K562 (cell line): ENCODE measurements around the gene GNG7. TPM values are rescaled to one million over a fixed set of nuclear protein-coding genes. Genes with fewer than 3 reads are reported as not detected.
A peak's percentile ranks its signal among the peaks of the same experiment; 100 is the strongest.

ENCODE experiments used
- ATAC-seq: fragments of 200-7000 bp; cut with Tn5 transposase; 3 replicates; pipeline ENCODE4 v1.9.1; 2020; ENCODE audit warnings: moderate library complexity
- BruUV-seq: library from RNA; stranded (reverse); fragments of 400-500 nt; replicated peaks from 2 replicates; lab custom pipeline; 2021; lab: Mats Ljungman, UMichigan
- CTCF ChIA-PET: fragments of 300-600 bp; formaldehyde crosslinking; extraction: SDS; loops from one replicate; lab custom pipeline; 2021; ENCODE audit warnings: low intra/inter-chr PET ratio; lab: Yijun Ruan, JAX
- POLR2A ChIA-PET: fragments of 300-600, 350-650 bp; sonication (Branson Sonifier 250); formaldehyde crosslinking; extraction: SDS; loops from one replicate; lab custom pipeline; 2021; ENCODE audit warnings: antibody characterized with exemption, inconsistent platforms; lab: Yijun Ruan, JAX
- DNase-seq, 4 experiments: peaks; one replicate each; pipeline versions ENCODE4 v3.0.0 to v3.0.0-alpha.2; 2011 to 2018; ENCODE audit warnings: low spot score in 3 of 4, mixed read lengths in 3 of 4; ENCODE audit errors: extremely low read depth in 1 of 4
- FAIRE-seq: peaks from 2 replicates; lab custom pipeline; 2011; peaks lifted over from hg19 to GRCh38; lab: Jason Lieb, UNC
- H2AFZ ChIP-seq: 2 replicates; pipeline ENCODE4 v1.6.0; 2011; ENCODE audit warnings: low read depth, low read length, control low read depth, inconsistent platforms
- H3K27ac ChIP-seq: fragments of 200-600 bp; 3 replicates; pipeline ENCODE4 v1.8.0; 2011; ENCODE audit warnings: low read depth, mild to moderate bottlenecking, control low read depth, inconsistent platforms, low read length, moderate library complexity, mixed read lengths; ENCODE audit errors: extremely low read depth
- H3K27me3 ChIP-seq, 2 experiments: fragments of 300-600 bp in 1 of 2; 2 replicates in 1 of 2; 3 replicates in 1 of 2; pipeline versions ENCODE4 v1.6.0 to v1.8.0; 2011; ENCODE audit warnings: inconsistent platforms in 2 of 2, low read length in 2 of 2, mild to moderate bottlenecking in 1 of 2, mixed read lengths in 1 of 2, moderate library complexity in 1 of 2; ENCODE audit not compliant: control insufficient read depth in 2 of 2, insufficient read depth in 2 of 2
- H3K36me3 ChIP-seq: fragments of 300-600 bp; 3 replicates; pipeline ENCODE4 v1.8.0; 2011; ENCODE audit warnings: mild to moderate bottlenecking, low read length, inconsistent platforms; ENCODE audit not compliant: control insufficient read depth, insufficient read depth
- H3K4me1 ChIP-seq, 2 experiments: fragments of 200-600 bp in 1 of 2; replicated peaks in 1 of 2; 2 replicates in 1 of 2; 3 replicates in 1 of 2; pipeline versions ENCODE4 v1.5.1 to v1.8.0; 2011; ENCODE audit warnings: inconsistent platforms in 2 of 2, low read length in 2 of 2, mild to moderate bottlenecking in 1 of 2, mixed read lengths in 1 of 2, moderate library complexity in 1 of 2; ENCODE audit not compliant: control insufficient read depth in 2 of 2, insufficient read depth in 2 of 2
- H3K4me2 ChIP-seq: 2 replicates; pipeline ENCODE4 v1.6.1; 2011; ENCODE audit warnings: low read length, control low read depth, inconsistent platforms, mixed read lengths; ENCODE audit not compliant: insufficient read depth
- H3K4me3 ChIP-seq: fragments of 200-600 bp; sonication (generic), shearing (Covaris generic); 2 replicates; pipeline ENCODE4 v1.5.1; 2016; ENCODE audit warnings: control low read depth, inconsistent platforms
- H3K79me2 ChIP-seq: fragments of 200-600 bp; 3 replicates; pipeline ENCODE4 v1.8.0; 2011; ENCODE audit warnings: low read length, inconsistent platforms; ENCODE audit not compliant: control insufficient read depth, insufficient read depth
- H3K9ac ChIP-seq, 2 experiments: 2 replicates each; pipeline versions ENCODE4 v1.6.0 to v1.6.1; 2011; ENCODE audit warnings: low read depth in 2 of 2, low read length in 2 of 2, control low read depth in 1 of 2, inconsistent platforms in 1 of 2, mild to moderate bottlenecking in 1 of 2, mixed read lengths in 1 of 2; ENCODE audit not compliant: insufficient read depth in 1 of 2
- H3K9me1 ChIP-seq: one replicate; pipeline ENCODE4 v1.6.0; 2011; ENCODE audit warnings: inconsistent platforms, mild to moderate bottlenecking, low read length, moderate library complexity; ENCODE audit not compliant: control insufficient read depth, insufficient read depth
- H3K9me3 ChIP-seq: replicated peaks from 2 replicates; pipeline ENCODE4 v1.5.1; 2011; ENCODE audit warnings: low read depth, low read length, inconsistent platforms; ENCODE audit not compliant: control insufficient read depth, insufficient read depth
- H4K20me1 ChIP-seq: replicated peaks from 2 replicates; pipeline ENCODE4 v1.6.1; 2011; ENCODE audit warnings: low read length, inconsistent platforms, mixed read lengths; ENCODE audit not compliant: control insufficient read depth, insufficient read depth
- FOXJ2 ChIP-seq: fragments of 200-800 bp; sonication (Bioruptor generic); IDR thresholded peaks from 2 replicates; pipeline ENCODE4 v1.6.1; 2016; ENCODE audit warnings: missing genetic modification characterization, missing compliant biosample characterization
- MXI1 ChIP-seq: IDR thresholded peaks from 2 replicates; pipeline ENCODE4 v1.6.1; 2011; ENCODE audit warnings: low read depth, mild to moderate bottlenecking, improper control_type of control experiment, low read length
- TEAD2 ChIP-seq: fragments of 450-650 bp; IDR thresholded peaks from 2 replicates; pipeline ENCODE4 v1.6.1; 2016; ENCODE audit warnings: missing genetic modification characterization, control low read depth, missing compliant biosample characterization
- ZNF354B ChIP-seq: fragments of 250-450 bp; sonication (Bioruptor Pico); IDR thresholded peaks from 2 replicates; pipeline ENCODE4 v1.4.0; 2020
- WGBS: fragments of 100-300 bp; shearing (Covaris generic); methylation state at CpG from one replicate; pipeline ENCODE4 v1.1.6; 2016; ENCODE audit warnings: low coverage, mixed read lengths; ENCODE audit not compliant: insufficient coverage; ENCODE audit errors: missing lambda C conversion rate; 5-methylcytosine and 5-hydroxymethylcytosine counted together
- in situ Hi-C: fragments of 300-500 bp; cut with MboI; formaldehyde crosslinking; loops from 4 replicates; pipeline ENCODE4 v1.15.0; 2018; ENCODE audit warnings: inconsistent platforms, mixed read lengths
- intact Hi-C: fragments of 100-400 bp; cut with micrococcal nuclease; formaldehyde crosslinking; loops from 2 replicates; pipeline ENCODE4 v1.14.2; 2022
- polyA plus RNA-seq, 8 experiments: library from polyadenylated mRNA; depleted of rRNA in 4 of 8; stranded (reverse) in 5 of 8; unstranded in 3 of 8; fragments of >200 nt; fragmentation: Nextera tagmentation in 2 of 8; fragmentation: Illumina TruSeq in 1 of 8; extraction: Ambion mirVana in 2 of 8; extraction: Trizol in 1 of 8; gene quantifications; 2 replicates each; pipeline versions ENCODE4 v1.2.1 to v1.2.3, GENCODE V29; 2011 to 2014; ENCODE audit warnings: inconsistent platforms in 1 of 8, missing spikeins in 1 of 8
- total RNA-seq, 7 experiments: library from RNA; depleted of rRNA in 6 of 7; stranded (reverse); fragments of >200 nt in 6 of 7; fragmentation: Illumina TruSeq in 2 of 7; extraction: Trizol in 2 of 7; gene quantifications; 2 replicates each; pipeline versions ENCODE4 v1.2.1 to v1.2.3, GENCODE V29; 2011 to 2021; ENCODE audit warnings: low replicate concordance in 1 of 7
- TF ChIP-seq, protein P1 (sequence below): fragments of 450-650 bp; formaldehyde crosslinking; IDR thresholded peaks from 2 replicates; pipeline ENCODE4 v1.4.0; 2020; ENCODE audit warnings: mild to moderate bottlenecking, mixed read lengths

The GNG7 gene
- total and polyA plus RNA-seq, 9 of the 15 experiments (the other 6 are each of a cell fraction or from before 2014, with no cell fraction given): 0.01 to 0.20 (median 0.06) TPM; not detected in 1

DNA sequence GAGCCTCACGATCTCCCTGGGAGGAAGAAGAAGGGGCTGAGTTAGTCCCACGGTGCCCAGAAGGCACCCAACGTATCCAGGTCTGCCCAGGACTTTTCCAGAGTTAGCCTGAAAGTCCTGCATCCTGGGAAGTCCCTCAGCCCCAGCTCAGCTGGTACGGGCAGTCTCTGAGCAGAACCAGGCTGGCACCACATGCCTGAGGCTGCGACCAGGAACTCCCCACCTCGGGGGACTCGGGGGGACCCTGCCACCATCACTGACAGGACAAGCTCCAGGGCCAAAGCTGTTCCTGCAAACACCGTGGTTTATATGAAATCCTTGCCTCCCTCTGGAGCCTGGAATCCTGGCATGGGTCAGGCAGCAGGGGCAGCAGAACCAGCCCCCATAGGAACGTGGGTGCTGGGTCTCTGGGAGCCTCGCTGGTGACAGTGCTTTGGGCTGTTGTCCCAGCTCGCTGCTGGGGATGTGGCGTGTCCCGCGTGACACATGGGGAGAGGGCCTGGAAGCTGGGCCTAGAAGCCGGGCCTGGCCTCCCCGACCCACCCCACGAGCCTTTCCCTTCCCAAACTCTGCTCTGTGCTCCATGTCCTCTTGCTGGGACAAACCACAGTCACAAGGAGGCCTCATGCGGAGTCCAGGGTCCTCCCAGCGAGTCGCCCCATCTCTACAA, 55.5 kb downstream of the GNG7 start:
- in situ Hi-C loops (loop anchor here (5.0 kb wide), 1 partner anchor 225 kb away; no protein-coding TSS in a partner anchor), intact Hi-C loops (loop anchor here (5.0 kb wide), 1 partner anchor 225 kb away; no protein-coding TSS in a partner anchor)
- no peaks in the 10 kb centered on the region for H4K20me1 ChIP-seq
- no peak overlapping the region for H3K4me2 ChIP-seq
- no peak overlapping the region for H3K9ac ChIP-seq
- H3K4me3 ChIP-seq: no peak overlapping the region
- H3K79me2 ChIP-seq: no peaks in the 10 kb centered on the region
- peaks cover 0 to 18% of the 10 kb centered on the region in 2 experiments; a peak in 2 of 5 replicates for H3K4me1 ChIP-seq
- no peaks in the 10 kb centered on the region for H3K9me3 ChIP-seq
- no peaks in the 10 kb centered on the region for H3K36me3 ChIP-seq
- FAIRE-seq (no peak), ATAC-seq (no peak), DNase-seq (no peak)
- POLR2A ChIA-PET: interaction anchor here (2.4 kb wide), 1 partner anchor 303 kb away, joined by 10 read pairs; no protein-coding TSS in a partner anchor
- TF ChIP-seq MXI1 (no peak), TEAD2 (no peak), FOXJ2 (tag) (no peak), ZNF354B (no peak)
- H3K9me1 ChIP-seq: no peaks in the 10 kb centered on the region
- BruUV-seq: no TSS peak
- CTCF ChIA-PET: interaction anchor here (0.6 to 0.7 kb wide), 2 partner anchors 214 to 225 kb away, joined by 3 to 4 read pairs; no protein-coding TSS in a partner anchor
- H2AFZ ChIP-seq: no peak overlapping the region
- H3K27ac ChIP-seq: no peak overlapping the region
- 5% methylated on average over 18 of the region's 20 CpGs for WGBS
- H3K27me3 ChIP-seq: peaks cover 21 to 58% of the 10 kb centered on the region in 2 experiments; a peak in 4 of 5 replicates

DNA sequence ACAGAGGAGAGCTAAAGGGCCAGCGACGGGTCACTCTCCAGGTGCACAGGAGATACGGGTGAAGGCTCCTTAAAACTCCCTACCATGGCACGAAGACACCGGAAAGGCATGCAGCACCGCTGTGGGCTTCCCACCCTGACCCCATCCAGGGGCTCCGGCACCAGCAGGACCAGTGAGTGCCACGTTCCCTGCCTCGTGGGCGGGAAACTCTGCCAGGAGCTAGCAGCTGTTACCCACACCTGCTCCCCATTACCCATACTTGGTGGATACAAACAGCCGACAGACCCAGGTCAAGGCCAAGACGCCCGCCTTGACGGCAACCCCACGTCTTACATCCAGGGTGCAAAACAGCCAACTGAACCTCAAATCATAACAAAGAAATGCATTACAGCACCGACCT, 56.7 kb downstream of the GNG7 start:
- Histone ChIP-seq H2AFZ (no peak overlapping the region), H3K9ac (peak overlapping the region in 1 of 2 experiments; percentile 36; a peak in 1 of 4 replicates)
- DNase-seq: no peak
- no peak for FAIRE-seq
- TF ChIP-seq, protein P1, sequence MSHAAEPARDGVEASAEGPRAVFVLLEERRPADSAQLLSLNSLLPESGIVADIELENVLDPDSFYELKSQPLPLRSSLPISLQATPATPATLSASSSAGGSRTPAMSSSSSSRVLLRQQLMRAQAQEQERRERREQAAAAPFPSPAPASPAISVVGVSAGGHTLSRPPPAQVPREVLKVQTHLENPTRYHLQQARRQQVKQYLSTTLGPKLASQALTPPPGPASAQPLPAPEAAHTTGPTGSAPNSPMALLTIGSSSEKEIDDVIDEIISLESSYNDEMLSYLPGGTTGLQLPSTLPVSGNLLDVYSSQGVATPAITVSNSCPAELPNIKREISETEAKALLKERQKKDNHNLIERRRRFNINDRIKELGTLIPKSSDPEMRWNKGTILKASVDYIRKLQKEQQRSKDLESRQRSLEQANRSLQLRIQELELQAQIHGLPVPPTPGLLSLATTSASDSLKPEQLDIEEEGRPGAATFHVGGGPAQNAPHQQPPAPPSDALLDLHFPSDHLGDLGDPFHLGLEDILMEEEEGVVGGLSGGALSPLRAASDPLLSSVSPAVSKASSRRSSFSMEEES (CRISPR knock-in tag): no peak
- TF ChIP-seq, all 486 proteins: peak for 0
- H3K79me2 ChIP-seq: no peaks in the 10 kb centered on the region
- peaks cover 20 to 66% of the 10 kb centered on the region in 2 experiments; a peak in 4 of 5 replicates for H3K27me3 ChIP-seq
- peaks cover 0 to 18% of the 10 kb centered on the region in 2 experiments; a peak in 2 of 5 replicates for H3K4me1 ChIP-seq
- intact Hi-C loops: loop anchor here (5.0 kb wide), 1 partner anchor 226 kb away; no protein-coding TSS in a partner anchor
- H4K20me1 ChIP-seq: no peaks in the 10 kb centered on the region
- H3K4me2 ChIP-seq: no peak overlapping the region
- POLR2A ChIA-PET: interaction anchor here (0.6 kb wide), 1 partner anchor 170 kb away, joined by 3 read pairs; the partner anchor contains the start of gene GADD45B
- WGBS: 6% methylated on average over 12 of the region's 16 CpGs
- H3K36me3 ChIP-seq: no peaks in the 10 kb centered on the region
- no peak overlapping the region for H3K4me3 ChIP-seq
- no peaks in the 10 kb centered on the region for H3K9me3 ChIP-seq
- ATAC-seq: no peak
- BruUV-seq: no TSS peak
- no peak overlapping the region for H3K27ac ChIP-seq
- in situ Hi-C loops: loop anchor here (5.0 kb wide), 1 partner anchor 226 kb away; no protein-coding TSS in a partner anchor
- H3K9me1 ChIP-seq: no peaks in the 10 kb centered on the region
- CTCF ChIA-PET: no interaction called here
